WTC11 (cell line): ENCODE data around the gene FAT2. TPM values are rescaled to one million over a fixed set of nuclear protein-coding genes. Genes with fewer than 3 reads are reported as not detected.
"Not testable (repeated sequence)": the region's sequence is repeated elsewhere in the genome, so short reads cannot be mapped to it uniquely, and the experiment has no call there.

Experiments
- ATAC-seq: fragments of 200-7000 bp; cut with Tn5 transposase; 2 replicates; pipeline ENCODE4 v1.10.0; 2021; ENCODE audit warnings: mild to moderate bottlenecking, moderate library complexity
- CTCF ChIA-PET: fragments of 300-600 bp; sonication (Branson Sonifier 250); formaldehyde crosslinking; loops from one replicate; lab custom pipeline; 2021; ENCODE audit warnings: antibody characterized with exemption; lab: Charles Lee
- POLR2A ChIA-PET: fragments of 350-600 bp; sonication (Branson Sonifier 250); formaldehyde crosslinking; loops from one replicate; lab custom pipeline; 2021; ENCODE audit warnings: antibody characterized with exemption; lab: Charles Lee
- DNase-seq: peaks from one replicate; pipeline ENCODE4 v3.0.0; 2021; ENCODE audit warnings: low spot score
- H3K27ac Mint-ChIP-seq: 2 replicates; pipeline ENCODE4 v1.8.0; 2021; ENCODE audit warnings: mixed read lengths
- H3K27me3 Mint-ChIP-seq: 2 replicates; pipeline ENCODE4 v1.8.0; 2021; ENCODE audit warnings: low read depth, mild to moderate bottlenecking, moderate library complexity, mixed read lengths
- H3K36me3 Mint-ChIP-seq: 2 replicates; pipeline ENCODE4 v1.8.0; 2021; ENCODE audit warnings: mixed read lengths
- H3K4me1 Mint-ChIP-seq: 2 replicates; pipeline ENCODE4 v1.8.0; 2022; ENCODE audit warnings: mixed read lengths
- H3K4me3 Mint-ChIP-seq: 2 replicates; pipeline ENCODE4 v1.8.0; 2021; ENCODE audit warnings: mild to moderate bottlenecking, moderate library complexity, mixed read lengths
- H3K9me3 Mint-ChIP-seq: 2 replicates; pipeline ENCODE4 v1.8.0; 2021; ENCODE audit warnings: mixed read lengths
- FOXP1 ChIP-seq: sonication (generic); formaldehyde crosslinking; IDR thresholded peaks from 2 replicates; pipeline ENCODE4 v1.8.0; 2022; ENCODE audit warnings: missing genetic modification reagents, mild to moderate bottlenecking, moderate library complexity, borderline replicate concordance
- GABPB1 ChIP-seq: sonication (generic); formaldehyde crosslinking; IDR thresholded peaks from 2 replicates; pipeline ENCODE4 v1.8.1; 2023; ENCODE audit warnings: mild to moderate bottlenecking, missing genetic modification reagents
- HMGA2 ChIP-seq: fragments of 250-450 bp; sonication (Bioruptor Pico); IDR thresholded peaks from 2 replicates; pipeline ENCODE4 v1.4.0; 2021; ENCODE audit warnings: mild to moderate bottlenecking, moderate library complexity
- IRF2 ChIP-seq: sonication (generic); formaldehyde crosslinking; IDR thresholded peaks from 2 replicates; pipeline ENCODE4 v1.8.0; 2022; ENCODE audit warnings: low read depth, missing genetic modification reagents, borderline replicate concordance
- MYBL2 ChIP-seq: sonication (generic); formaldehyde crosslinking; IDR thresholded peaks from 2 replicates; pipeline ENCODE4 v1.8.1; 2023; ENCODE audit warnings: mild to moderate bottlenecking, moderate library complexity, missing genetic modification reagents
- NFE2L1 ChIP-seq: sonication (generic); formaldehyde crosslinking; IDR thresholded peaks from 2 replicates; pipeline ENCODE4 v1.8.1; 2023; ENCODE audit warnings: missing genetic modification reagents
- NR2C2 ChIP-seq: sonication (generic); formaldehyde crosslinking; IDR thresholded peaks from 2 replicates; pipeline ENCODE4 v1.8.0; 2022; ENCODE audit warnings: mild to moderate bottlenecking, missing genetic modification reagents
- NR3C1 ChIP-seq: sonication (generic); formaldehyde crosslinking; conservative IDR thresholded peaks from 2 replicates; pipeline ENCODE4 v1.8.1; 2023; ENCODE audit warnings: low read depth, mild to moderate bottlenecking, missing genetic modification reagents
- OVOL2 ChIP-seq: fragments of 250-450 bp; sonication (Bioruptor Pico); IDR thresholded peaks from 2 replicates; pipeline ENCODE4 v1.9.0; 2021; ENCODE audit warnings: mild to moderate bottlenecking, borderline replicate concordance
- TEAD1 ChIP-seq: sonication (generic); formaldehyde crosslinking; IDR thresholded peaks from 2 replicates; pipeline ENCODE4 v1.8.0; 2022; ENCODE audit warnings: mild to moderate bottlenecking, missing genetic modification reagents
- ZNF263 ChIP-seq: sonication (generic); formaldehyde crosslinking; IDR thresholded peaks from 2 replicates; pipeline ENCODE4 v1.8.1; 2022; ENCODE audit warnings: low read depth, mild to moderate bottlenecking, moderate library complexity, missing genetic modification reagents
- ZNF396 ChIP-seq: fragments of 250-450 bp; sonication (Bioruptor Pico); IDR thresholded peaks from 2 replicates; pipeline ENCODE4 v1.8.0; 2021; ENCODE audit warnings: mild to moderate bottlenecking, moderate library complexity, borderline replicate concordance
- total RNA-seq: library from RNA; stranded (reverse); gene quantifications from 3 replicates; pipeline ENCODE4 v1.2.3, GENCODE V29; 2021
- TF ChIP-seq, protein P1 (sequence below): sonication (generic); formaldehyde crosslinking; IDR thresholded peaks from 2 replicates; pipeline ENCODE4 v1.8.0; 2022; ENCODE audit warnings: missing genetic modification reagents
- TF ChIP-seq, protein P2 (sequence below): fragments of 250-450 bp; sonication (Bioruptor Pico); IDR thresholded peaks from 2 replicates; pipeline ENCODE4 v1.9.0; 2021; ENCODE audit warnings: mild to moderate bottlenecking
- TF ChIP-seq, protein P3 (sequence below): fragments of 250-450 bp; sonication (Bioruptor Pico); IDR thresholded peaks from 2 replicates; pipeline ENCODE4 v1.9.0; 2021; ENCODE audit warnings: moderate library complexity, mild to moderate bottlenecking, inconsistent platforms, borderline replicate concordance
- TF ChIP-seq, protein P4 (sequence below): sonication (generic); formaldehyde crosslinking; IDR thresholded peaks from 2 replicates; pipeline ENCODE4 v1.8.0; 2023; ENCODE audit warnings: missing genetic modification reagents, mild to moderate bottlenecking, borderline replicate concordance
- TF ChIP-seq, protein P5 (sequence below): sonication (generic); formaldehyde crosslinking; IDR thresholded peaks from 2 replicates; pipeline ENCODE4 v1.8.1; 2022; ENCODE audit warnings: low read depth, missing genetic modification reagents, borderline replicate concordance
- TF ChIP-seq, protein P6 (sequence below): sonication (generic); formaldehyde crosslinking; IDR thresholded peaks from 2 replicates; pipeline ENCODE4 v1.8.1; 2023; ENCODE audit warnings: mild to moderate bottlenecking, missing genetic modification reagents, moderate library complexity

The FAT2 gene
- total RNA-seq, 1 experiment from 2014 or later: 0.26 TPM

DNA sequence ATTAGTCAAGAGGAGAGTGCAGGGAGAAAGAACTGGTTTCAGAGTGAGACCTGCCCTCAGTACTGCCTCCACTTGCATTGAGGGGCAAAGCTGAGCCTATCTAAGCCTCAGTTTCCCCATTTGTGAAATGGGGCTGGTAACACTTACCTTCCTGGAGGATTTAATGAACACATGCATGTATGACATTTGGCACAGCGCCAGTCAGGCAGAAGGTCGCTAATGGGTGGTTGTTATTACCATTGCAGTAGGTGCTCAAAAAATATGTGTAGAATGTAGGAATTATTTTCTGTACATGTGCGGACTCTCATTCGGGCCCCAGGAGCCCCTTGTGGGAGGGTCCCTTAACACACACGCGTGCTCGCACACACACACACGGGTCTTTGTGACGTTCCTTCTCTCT lies 10.9 kb downstream of the FAT2 start:
- H3K36me3 Mint-ChIP-seq: no peaks in the 10 kb centered on the region
- no peaks in the 10 kb centered on the region for H3K9me3 Mint-ChIP-seq
- ChIA-PET CTCF (interaction anchor here (0.6 to 4.7 kb wide), 7 partner anchors 13 to 282 kb away, joined by 3 to 28 read pairs (median 7); no protein-coding TSS in a partner anchor), POLR2A (interaction anchor here (1.0 to 1.3 kb wide), 2 partner anchors 9 to 328 kb away, joined by 3 to 6 read pairs; no protein-coding TSS in a partner anchor)
- ATAC-seq (no peak), DNase-seq (no peak)
- no peak overlapping the region for H3K4me3 Mint-ChIP-seq
- peaks cover 20% of the 10 kb centered on the region for H3K4me1 Mint-ChIP-seq
- TF ChIP-seq TEAD1 (no peak), HMGA2 (CRISPR knock-in tag) (no peak), NR3C1 (CRISPR knock-in tag) (no peak), ZNF263 (CRISPR knock-in tag) (no peak), FOXP1 (CRISPR knock-in tag) (no peak), GABPB1 (CRISPR knock-in tag) (no peak)
- TF ChIP-seq, protein P1, sequence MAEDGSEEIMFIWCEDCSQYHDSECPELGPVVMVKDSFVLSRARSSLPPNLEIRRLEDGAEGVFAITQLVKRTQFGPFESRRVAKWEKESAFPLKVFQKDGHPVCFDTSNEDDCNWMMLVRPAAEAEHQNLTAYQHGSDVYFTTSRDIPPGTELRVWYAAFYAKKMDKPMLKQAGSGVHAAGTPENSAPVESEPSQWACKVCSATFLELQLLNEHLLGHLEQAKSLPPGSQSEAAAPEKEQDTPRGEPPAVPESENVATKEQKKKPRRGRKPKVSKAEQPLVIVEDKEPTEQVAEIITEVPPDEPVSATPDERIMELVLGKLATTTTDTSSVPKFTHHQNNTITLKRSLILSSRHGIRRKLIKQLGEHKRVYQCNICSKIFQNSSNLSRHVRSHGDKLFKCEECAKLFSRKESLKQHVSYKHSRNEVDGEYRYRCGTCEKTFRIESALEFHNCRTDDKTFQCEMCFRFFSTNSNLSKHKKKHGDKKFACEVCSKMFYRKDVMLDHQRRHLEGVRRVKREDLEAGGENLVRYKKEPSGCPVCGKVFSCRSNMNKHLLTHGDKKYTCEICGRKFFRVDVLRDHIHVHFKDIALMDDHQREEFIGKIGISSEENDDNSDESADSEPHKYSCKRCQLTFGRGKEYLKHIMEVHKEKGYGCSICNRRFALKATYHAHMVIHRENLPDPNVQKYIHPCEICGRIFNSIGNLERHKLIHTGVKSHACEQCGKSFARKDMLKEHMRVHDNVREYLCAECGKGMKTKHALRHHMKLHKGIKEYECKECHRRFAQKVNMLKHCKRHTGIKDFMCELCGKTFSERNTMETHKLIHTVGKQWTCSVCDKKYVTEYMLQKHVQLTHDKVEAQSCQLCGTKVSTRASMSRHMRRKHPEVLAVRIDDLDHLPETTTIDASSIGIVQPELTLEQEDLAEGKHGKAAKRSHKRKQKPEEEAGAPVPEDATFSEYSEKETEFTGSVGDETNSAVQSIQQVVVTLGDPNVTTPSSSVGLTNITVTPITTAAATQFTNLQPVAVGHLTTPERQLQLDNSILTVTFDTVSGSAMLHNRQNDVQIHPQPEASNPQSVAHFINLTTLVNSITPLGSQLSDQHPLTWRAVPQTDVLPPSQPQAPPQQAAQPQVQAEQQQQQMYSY (CRISPR knock-in tag): no peak
- no peaks in the 10 kb centered on the region for H3K27me3 Mint-ChIP-seq
- H3K27ac Mint-ChIP-seq: no peak overlapping the region

DNA sequence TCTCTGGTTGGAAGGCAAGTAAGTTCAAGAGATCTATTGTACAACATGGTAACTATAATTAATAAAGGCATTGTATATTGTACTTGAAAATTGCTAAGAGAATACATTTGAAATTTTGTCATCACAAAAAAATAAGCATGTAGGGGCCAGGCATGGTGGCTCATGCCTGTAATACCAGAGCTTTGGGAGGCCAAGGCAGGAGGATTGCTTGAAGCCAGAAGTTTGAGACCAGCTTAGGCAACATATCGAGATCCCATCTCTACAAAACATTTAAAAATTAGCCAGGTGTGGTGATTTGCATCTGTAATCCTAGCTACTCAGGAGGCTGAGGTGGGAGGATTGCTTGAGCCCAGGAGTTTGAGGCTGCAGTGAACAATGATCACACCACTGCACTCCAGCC lies 12.0 kb downstream of the FAT2 start:
- H3K27ac Mint-ChIP-seq, H3K4me3 Mint-ChIP-seq, POLR2A ChIA-PET, DNase-seq, H3K36me3 Mint-ChIP-seq, ATAC-seq, H3K27me3 Mint-ChIP-seq, H3K9me3 Mint-ChIP-seq: not testable (repeated sequence)
- CTCF ChIA-PET: interaction anchor here (1.0 to 4.7 kb wide), 2 partner anchors 73 to 281 kb away, joined by 3 to 28 read pairs; no protein-coding TSS in a partner anchor
- H3K4me1 Mint-ChIP-seq: peaks cover 20% of the 10 kb centered on the region

DNA sequence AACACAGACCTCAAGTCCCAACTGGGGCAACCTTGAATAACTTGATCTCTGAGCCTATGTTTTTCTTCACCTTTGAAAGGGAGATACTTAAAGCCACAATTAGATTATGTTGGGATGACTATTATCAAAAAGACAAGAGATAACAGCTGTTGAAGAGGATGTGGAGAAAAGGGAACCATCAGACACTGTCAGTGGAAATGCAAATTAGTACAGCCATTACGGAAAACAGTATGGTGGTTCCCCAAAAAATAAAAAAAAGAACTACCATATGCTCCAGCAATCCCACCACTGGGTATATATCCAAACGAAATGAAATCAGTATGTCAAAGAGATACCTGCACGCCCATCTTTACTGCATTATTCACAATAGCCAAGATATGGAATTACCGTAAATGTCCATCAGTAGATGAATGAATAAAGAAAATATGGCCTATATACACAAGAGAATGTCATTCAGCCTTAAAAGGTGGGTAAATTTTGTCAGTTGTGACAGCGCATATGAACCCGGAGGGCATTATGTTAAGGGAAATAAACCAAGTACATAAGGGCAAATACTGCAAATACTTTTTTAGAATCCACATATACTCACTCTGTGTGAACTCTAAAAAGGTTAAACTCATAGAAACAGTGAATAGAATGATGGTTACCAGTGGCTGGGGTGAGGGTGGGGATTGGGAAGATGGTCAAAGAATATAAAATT lies 12.7 kb downstream of the FAT2 start:
- ChIA-PET POLR2A (no interaction called here), CTCF (interaction anchor here (0.7 to 1.1 kb wide), 2 partner anchors 38 to 74 kb away, joined by 4 read pairs; no protein-coding TSS in a partner anchor)
- no peak overlapping the region for H3K27ac Mint-ChIP-seq
- peaks cover 20% of the 10 kb centered on the region for H3K4me1 Mint-ChIP-seq
- no peaks in the 10 kb centered on the region for H3K9me3 Mint-ChIP-seq
- no peaks in the 10 kb centered on the region; the same call in 1 of the 2 replicates for H3K27me3 Mint-ChIP-seq
- no peak for TF ChIP-seq ZNF396
- no peak for TF ChIP-seq NR2C2 (CRISPR knock-in tag)
- TF ChIP-seq NFE2L1 (CRISPR knock-in tag): no peak
- no peak for TF ChIP-seq FOXP1 (CRISPR knock-in tag)
- TF ChIP-seq, protein P2, sequence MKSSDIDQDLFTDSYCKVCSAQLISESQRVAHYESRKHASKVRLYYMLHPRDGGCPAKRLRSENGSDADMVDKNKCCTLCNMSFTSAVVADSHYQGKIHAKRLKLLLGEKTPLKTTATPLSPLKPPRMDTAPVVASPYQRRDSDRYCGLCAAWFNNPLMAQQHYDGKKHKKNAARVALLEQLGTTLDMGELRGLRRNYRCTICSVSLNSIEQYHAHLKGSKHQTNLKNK (CRISPR knock-in tag): no peak
- TF ChIP-seq, protein P3, sequence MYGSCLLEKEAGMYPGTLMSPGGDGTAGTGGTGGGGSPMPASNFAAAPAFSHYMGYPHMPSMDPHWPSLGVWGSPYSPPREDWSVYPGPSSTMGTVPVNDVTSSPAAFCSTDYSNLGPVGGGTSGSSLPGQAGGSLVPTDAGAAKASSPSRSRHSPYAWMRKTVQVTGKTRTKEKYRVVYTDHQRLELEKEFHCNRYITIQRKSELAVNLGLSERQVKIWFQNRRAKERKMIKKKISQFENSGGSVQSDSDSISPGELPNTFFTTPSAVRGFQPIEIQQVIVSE (CRISPR knock-in tag): no peak
- TF ChIP-seq, protein P4, sequence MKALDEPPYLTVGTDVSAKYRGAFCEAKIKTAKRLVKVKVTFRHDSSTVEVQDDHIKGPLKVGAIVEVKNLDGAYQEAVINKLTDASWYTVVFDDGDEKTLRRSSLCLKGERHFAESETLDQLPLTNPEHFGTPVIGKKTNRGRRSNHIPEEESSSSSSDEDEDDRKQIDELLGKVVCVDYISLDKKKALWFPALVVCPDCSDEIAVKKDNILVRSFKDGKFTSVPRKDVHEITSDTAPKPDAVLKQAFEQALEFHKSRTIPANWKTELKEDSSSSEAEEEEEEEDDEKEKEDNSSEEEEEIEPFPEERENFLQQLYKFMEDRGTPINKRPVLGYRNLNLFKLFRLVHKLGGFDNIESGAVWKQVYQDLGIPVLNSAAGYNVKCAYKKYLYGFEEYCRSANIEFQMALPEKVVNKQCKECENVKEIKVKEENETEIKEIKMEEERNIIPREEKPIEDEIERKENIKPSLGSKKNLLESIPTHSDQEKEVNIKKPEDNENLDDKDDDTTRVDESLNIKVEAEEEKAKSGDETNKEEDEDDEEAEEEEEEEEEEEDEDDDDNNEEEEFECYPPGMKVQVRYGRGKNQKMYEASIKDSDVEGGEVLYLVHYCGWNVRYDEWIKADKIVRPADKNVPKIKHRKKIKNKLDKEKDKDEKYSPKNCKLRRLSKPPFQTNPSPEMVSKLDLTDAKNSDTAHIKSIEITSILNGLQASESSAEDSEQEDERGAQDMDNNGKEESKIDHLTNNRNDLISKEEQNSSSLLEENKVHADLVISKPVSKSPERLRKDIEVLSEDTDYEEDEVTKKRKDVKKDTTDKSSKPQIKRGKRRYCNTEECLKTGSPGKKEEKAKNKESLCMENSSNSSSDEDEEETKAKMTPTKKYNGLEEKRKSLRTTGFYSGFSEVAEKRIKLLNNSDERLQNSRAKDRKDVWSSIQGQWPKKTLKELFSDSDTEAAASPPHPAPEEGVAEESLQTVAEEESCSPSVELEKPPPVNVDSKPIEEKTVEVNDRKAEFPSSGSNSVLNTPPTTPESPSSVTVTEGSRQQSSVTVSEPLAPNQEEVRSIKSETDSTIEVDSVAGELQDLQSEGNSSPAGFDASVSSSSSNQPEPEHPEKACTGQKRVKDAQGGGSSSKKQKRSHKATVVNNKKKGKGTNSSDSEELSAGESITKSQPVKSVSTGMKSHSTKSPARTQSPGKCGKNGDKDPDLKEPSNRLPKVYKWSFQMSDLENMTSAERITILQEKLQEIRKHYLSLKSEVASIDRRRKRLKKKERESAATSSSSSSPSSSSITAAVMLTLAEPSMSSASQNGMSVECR: no peak
- no peak for TF ChIP-seq MYBL2 (CRISPR knock-in tag)
- no peak for TF ChIP-seq IRF2 (CRISPR knock-in tag)
- TF ChIP-seq, protein P5, sequence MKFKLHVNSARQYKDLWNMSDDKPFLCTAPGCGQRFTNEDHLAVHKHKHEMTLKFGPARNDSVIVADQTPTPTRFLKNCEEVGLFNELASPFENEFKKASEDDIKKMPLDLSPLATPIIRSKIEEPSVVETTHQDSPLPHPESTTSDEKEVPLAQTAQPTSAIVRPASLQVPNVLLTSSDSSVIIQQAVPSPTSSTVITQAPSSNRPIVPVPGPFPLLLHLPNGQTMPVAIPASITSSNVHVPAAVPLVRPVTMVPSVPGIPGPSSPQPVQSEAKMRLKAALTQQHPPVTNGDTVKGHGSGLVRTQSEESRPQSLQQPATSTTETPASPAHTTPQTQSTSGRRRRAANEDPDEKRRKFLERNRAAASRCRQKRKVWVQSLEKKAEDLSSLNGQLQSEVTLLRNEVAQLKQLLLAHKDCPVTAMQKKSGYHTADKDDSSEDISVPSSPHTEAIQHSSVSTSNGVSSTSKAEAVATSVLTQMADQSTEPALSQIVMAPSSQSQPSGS: no peak
- TF ChIP-seq OVOL2 (CRISPR knock-in tag): no peak
- TF ChIP-seq, protein P6, sequence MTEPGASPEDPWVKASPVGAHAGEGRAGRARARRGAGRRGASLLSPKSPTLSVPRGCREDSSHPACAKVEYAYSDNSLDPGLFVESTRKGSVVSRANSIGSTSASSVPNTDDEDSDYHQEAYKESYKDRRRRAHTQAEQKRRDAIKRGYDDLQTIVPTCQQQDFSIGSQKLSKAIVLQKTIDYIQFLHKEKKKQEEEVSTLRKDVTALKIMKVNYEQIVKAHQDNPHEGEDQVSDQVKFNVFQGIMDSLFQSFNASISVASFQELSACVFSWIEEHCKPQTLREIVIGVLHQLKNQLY (CRISPR knock-in tag): no peak
- TF ChIP-seq HMGA2 (CRISPR knock-in tag): no peak
- no peak overlapping the region for H3K4me3 Mint-ChIP-seq
- no peaks in the 10 kb centered on the region for H3K36me3 Mint-ChIP-seq
- no peak for DNase-seq
- no peak for ATAC-seq
